GM12878 (cell line): ENCODE data around the gene ACTR2. TPM values are rescaled to one million over a fixed set of nuclear protein-coding genes. Genes with fewer than 3 reads are reported as not detected.
A peak's percentile ranks its signal among the peaks of the same experiment; 100 is the strongest.

Source experiments
- ATAC-seq: fragments of 200-7000 bp; cut with Tn5 transposase; 3 replicates; pipeline ENCODE4 v1.9.1; 2020; ENCODE audit warnings: mild to moderate bottlenecking, moderate library complexity
- BruUV-seq: library from RNA; stranded (reverse); fragments of 400-500 nt; replicated peaks from 2 replicates; lab custom pipeline; 2021; lab: Mats Ljungman, UMichigan
- CTCF ChIA-PET: fragments of 300-600 bp; sonication (Branson Sonifier 250); formaldehyde crosslinking; extraction: SDS; loops from one replicate; lab custom pipeline; 2021; ENCODE audit warnings: inconsistent platforms; lab: Yijun Ruan, JAX
- POLR2A ChIA-PET: fragments of 350-600 bp; formaldehyde crosslinking; extraction: SDS; loops from one replicate; lab custom pipeline; 2021; ENCODE audit warnings: inconsistent platforms; lab: Charles Lee
- RAD21 ChIA-PET: fragments of 300-600 bp; sonication (Branson Sonifier 250); formaldehyde crosslinking; loops from one replicate; lab custom pipeline; 2023; ENCODE audit warnings: antibody characterized with exemption; ENCODE audit not compliant: unreplicated experiment; lab: Charles Lee
- SMC1A ChIA-PET: fragments of 300-600 bp; sonication (Branson Sonifier 250); formaldehyde crosslinking; loops from one replicate; lab custom pipeline; 2023; ENCODE audit not compliant: unreplicated experiment, uncharacterized antibody; lab: Charles Lee
- DNase-seq: peaks from one replicate; pipeline ENCODE4 v3.0.0-alpha.2; 2011; ENCODE audit warnings: low read depth, low spot score
- FAIRE-seq: peaks from 3 replicates; lab custom pipeline; 2011; peaks lifted over from hg19 to GRCh38; lab: Jason Lieb, UNC
- H2AFZ ChIP-seq: 2 replicates; pipeline ENCODE4 v1.6.0; 2011; ENCODE audit warnings: low read depth, low read length, control low read depth; ENCODE audit not compliant: control insufficient read depth
- H3K27ac ChIP-seq: 2 replicates; pipeline ENCODE4 v1.5.1; 2011; ENCODE audit warnings: control low read depth; ENCODE audit not compliant: control insufficient read depth, insufficient read depth
- H3K27me3 ChIP-seq, 2 experiments: replicated peaks in 1 of 2; 2 replicates each; pipeline versions ENCODE4 v1.6.0 to v1.6.1; 2011; ENCODE audit warnings: low read length in 1 of 2; ENCODE audit not compliant: control insufficient read depth in 2 of 2, insufficient read depth in 2 of 2
- H3K36me3 ChIP-seq, 2 experiments: 2 replicates each; pipeline ENCODE4 v1.5.1; 2011; ENCODE audit warnings: low read length in 1 of 2; ENCODE audit not compliant: control insufficient read depth in 2 of 2, insufficient read depth in 2 of 2
- H3K4me1 ChIP-seq: 2 replicates; pipeline ENCODE4 v1.6.1; 2011; ENCODE audit warnings: mild to moderate bottlenecking, low read length, moderate library complexity, mixed read lengths; ENCODE audit not compliant: control insufficient read depth, insufficient read depth
- H3K4me2 ChIP-seq: 2 replicates; pipeline ENCODE4 v1.6.0; 2011; ENCODE audit warnings: control low read depth; ENCODE audit not compliant: control insufficient read depth, insufficient read depth
- H3K4me3 ChIP-seq: fragments of 200-600 bp; sonication (generic); 2 replicates; pipeline ENCODE4 v1.5.1; 2016
- H3K79me2 ChIP-seq: 2 replicates; pipeline ENCODE4 v1.6.0; 2011; ENCODE audit warnings: low read length; ENCODE audit not compliant: control insufficient read depth, insufficient read depth
- H3K9ac ChIP-seq: 2 replicates; pipeline ENCODE4 v1.8.0; 2011; ENCODE audit warnings: low read length, control low read depth, mixed read lengths; ENCODE audit not compliant: control insufficient read depth, insufficient read depth
- H3K9me3 ChIP-seq: replicated peaks from 3 replicates; pipeline ENCODE4 v1.5.1; 2011; ENCODE audit warnings: mild to moderate bottlenecking, low read length; ENCODE audit not compliant: control insufficient read depth, insufficient read depth
- H4K20me1 ChIP-seq: 2 replicates; pipeline ENCODE4 v1.6.0; 2011; ENCODE audit not compliant: control insufficient read depth, insufficient read depth
- ATF7 ChIP-seq: fragments of 450-650 bp; IDR thresholded peaks from 2 replicates; pipeline ENCODE4 v1.6.1; 2016; ENCODE audit warnings: low read depth, mild to moderate bottlenecking
- ETV6 ChIP-seq, 2 experiments: fragments of 450-650 bp in 1 of 2; IDR thresholded peaks in 1 of 2; conservative IDR thresholded peaks in 1 of 2; 2 replicates each; pipeline ENCODE4 v1.6.1; 2014; ENCODE audit warnings: antibody characterized with exemption in 1 of 2, borderline replicate concordance in 1 of 2, low read depth in 1 of 2, mild to moderate bottlenecking in 1 of 2, moderate library complexity in 1 of 2
- GABPA ChIP-seq: IDR thresholded peaks from 2 replicates; pipeline ENCODE4 v1.6.1; 2014; ENCODE audit warnings: antibody characterized with exemption, low read depth, mild to moderate bottlenecking, inconsistent platforms
- IKZF2 ChIP-seq, 2 experiments: fragments of 450-650 bp; IDR thresholded peaks; 2 replicates each; pipeline ENCODE4 v1.6.1; 2017; ENCODE audit warnings: mild to moderate bottlenecking in 2 of 2, moderate library complexity in 2 of 2
- IRF4 ChIP-seq: IDR thresholded peaks from 2 replicates; pipeline ENCODE4 v1.6.1; 2011; ENCODE audit warnings: low read depth, low read length
- MTA2 ChIP-seq: fragments of 450-650 bp; IDR thresholded peaks from 2 replicates; pipeline ENCODE4 v1.6.1; 2016; ENCODE audit warnings: low read depth, mild to moderate bottlenecking, moderate library complexity
- NBN ChIP-seq: fragments of 450-650 bp; IDR thresholded peaks from 2 replicates; pipeline ENCODE4 v1.6.1; 2016
- NR2F1 ChIP-seq: fragments of 450-650 bp; conservative IDR thresholded peaks from 2 replicates; pipeline ENCODE4 v1.6.1; 2017; ENCODE audit warnings: mild to moderate bottlenecking
- PML ChIP-seq: IDR thresholded peaks from 2 replicates; pipeline ENCODE4 v1.6.1; 2012; ENCODE audit warnings: low read length, inconsistent platforms
- POLR2AphosphoS5 ChIP-seq: IDR thresholded peaks from 2 replicates; pipeline ENCODE4 v1.6.1; 2011; ENCODE audit warnings: mild to moderate bottlenecking, low read length, inconsistent platforms
- RUNX3 ChIP-seq: IDR thresholded peaks from 2 replicates; pipeline ENCODE4 v1.6.1; 2012; ENCODE audit warnings: low read length, inconsistent platforms
- SP1 ChIP-seq: IDR thresholded peaks from one replicate; pipeline ENCODE4 v1.6.1; 2011; ENCODE audit warnings: low read depth, low read length
- SPI1 ChIP-seq: IDR thresholded peaks from 2 replicates; pipeline ENCODE4 v1.6.1; 2011; ENCODE audit warnings: low read depth, mild to moderate bottlenecking, low read length, moderate library complexity, borderline replicate concordance; ENCODE audit not compliant: insufficient read depth
- ZNF207 ChIP-seq: fragments of 450-650 bp; IDR thresholded peaks from 2 replicates; pipeline ENCODE4 v1.6.1; 2014; ENCODE audit warnings: antibody characterized with exemption, mild to moderate bottlenecking, borderline replicate concordance
- ZNF384 ChIP-seq: IDR thresholded peaks from 2 replicates; pipeline ENCODE4 v1.6.1; 2012; ENCODE audit warnings: low read depth, mild to moderate bottlenecking, low read length, improper control_type of control experiment, borderline replicate concordance
- WGBS: methylation state at CpG from one replicate; pipeline ENCODE4 v1.1.6; 2016; ENCODE audit warnings: low lambda C conversion rate; ENCODE audit not compliant: insufficient replicate concordance, insufficient coverage; ENCODE audit errors: missing lambda C conversion rate; 5-methylcytosine and 5-hydroxymethylcytosine counted together
- in situ Hi-C: fragments of 300-500 bp; cut with MboI; formaldehyde crosslinking; loops from 9 replicates; pipeline ENCODE4 v1.14.3; 2018; ENCODE audit warnings: mixed read lengths
- intact Hi-C: fragments of 100-400 bp; cut with micrococcal nuclease; formaldehyde crosslinking; loops from one replicate; pipeline ENCODE4 v1.14.2; 2022; ENCODE audit not compliant: unreplicated experiment
- polyA plus RNA-seq, 11 experiments: library from polyadenylated mRNA; depleted of rRNA in 4 of 11; unstranded in 6 of 11; stranded (reverse) in 5 of 11; fragments of >200 nt; fragmentation: Nextera tagmentation in 4 of 11; fragmentation: Illumina TruSeq in 1 of 11; extraction: Ambion mirVana in 4 of 11; extraction: Trizol in 1 of 11; gene quantifications; 1 replicate in 1 of 11; 2 replicates in 10 of 11; pipeline versions ENCODE4 v1.2.1 to v1.2.3, GENCODE V29; 2011 to 2016; ENCODE audit warnings: inconsistent platforms in 2 of 11, missing spikeins in 2 of 11, low read depth in 1 of 11
- total RNA-seq, 4 experiments: library from RNA; depleted of rRNA in 3 of 4; stranded (reverse); fragments of >200 nt in 3 of 4; fragmentation: Illumina TruSeq in 1 of 4; extraction: Trizol in 1 of 4; gene quantifications; 2 replicates each; pipeline versions ENCODE4 v1.2.1 to v1.2.3, GENCODE V29; 2013 to 2021
- TF ChIP-seq, protein P1 (sequence below): fragments of 450-650 bp; IDR thresholded peaks from 2 replicates; pipeline ENCODE4 v1.6.1; 2016; ENCODE audit warnings: mild to moderate bottlenecking, moderate library complexity, borderline replicate concordance
- TF ChIP-seq, protein P2 (sequence below): IDR thresholded peaks from 2 replicates; pipeline ENCODE4 v1.6.1; 2011; ENCODE audit warnings: low read depth, low read length, improper control_type of control experiment, borderline replicate concordance
- TF ChIP-seq, protein P3 (sequence below): fragments of 450-650 bp; IDR thresholded peaks from 2 replicates; pipeline ENCODE4 v1.6.1; 2016; ENCODE audit warnings: mild to moderate bottlenecking

The ACTR2 gene
- total and polyA plus RNA-seq, 10 of the 15 experiments (the other 5 are each of a cell fraction or from before 2014, with no cell fraction given): 94.2 to 401 (median 195) TPM

DNA sequence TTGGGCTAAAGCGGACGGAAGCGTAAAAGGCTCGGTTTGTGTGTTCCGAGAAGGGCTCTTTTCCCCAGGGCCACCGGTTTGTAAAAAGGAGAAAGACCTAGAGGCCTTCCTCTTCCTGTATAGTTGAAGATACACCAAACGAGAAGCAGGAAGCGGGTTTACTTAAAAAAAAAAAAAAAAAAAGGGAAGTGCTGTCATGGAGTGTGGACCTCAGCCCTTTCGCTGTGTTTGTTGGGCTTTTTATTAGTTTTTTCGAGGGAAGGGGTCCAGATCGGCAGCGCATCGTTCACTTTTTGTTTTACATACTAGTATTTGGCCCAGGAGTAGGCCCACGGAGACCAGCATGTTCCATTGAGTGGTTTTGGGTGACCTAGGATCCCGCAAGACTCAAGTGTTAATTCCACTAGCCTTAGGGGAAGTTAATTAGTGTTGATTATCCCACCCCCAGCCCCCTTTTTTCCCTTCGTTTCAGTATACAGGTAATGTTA is 676 bp downstream of the ACTR2 start:
- intact Hi-C loops (loop anchor here (5.0 to 10.0 kb wide), 4 partner anchors 96 to 314 kb away; partner anchors contain the start of genes RAB1A and SLC1A4), in situ Hi-C loops (no loop called here)
- Histone ChIP-seq H3K36me3 (0 out of 4 replicates have a peak, but pooled peaks cover 0 to 12% of the 10 kb centered on the region in 2 experiments), H3K9me3 (no peaks in the 10 kb centered on the region), H3K27me3 (no peaks in the 10 kb centered on the region), H4K20me1 (no peaks in the 10 kb centered on the region), H3K27ac (peak overlapping the region; percentile 98), H3K4me3 (peak overlapping the region; percentile 97), H3K79me2 (peaks cover 67% of the 10 kb centered on the region), H2AFZ (peak overlapping the region; percentile 66), H3K4me1 (peaks cover 16% of the 10 kb centered on the region), H3K4me2 (peak overlapping the region; percentile 61), H3K9ac (peak overlapping the region; percentile 99)
- ChIA-PET RAD21 (interaction anchor here (1.0 kb wide), 1 partner anchor 203 kb away, joined by 4 read pairs; no protein-coding TSS in a partner anchor), POLR2A (interaction anchor here (1.2 to 2.0 kb wide), 3 partner anchors 98 to 208 kb away, joined by 4 to 31 read pairs (median 6); partner anchors contain the start of gene RAB1A), SMC1A (interaction anchor here (1.3 kb wide), 1 partner anchor 378 kb away, joined by 3 read pairs; no protein-coding TSS in a partner anchor), CTCF (no interaction called here)
- peak; percentile 67 for ATAC-seq
- FAIRE-seq: no peak
- BruUV-seq: no TSS peak
- peak; percentile 46 for DNase-seq
- 1% methylated on average over 15 of the region's 16 CpGs for WGBS
- TF ChIP-seq NBN (peak; percentile 35), ETV6 (conservative IDR thresholded peaks at IDR 0.05 in 1 of 2, IDR thresholded peaks at IDR 0.05 in 1 of 2; ENCODE audit: borderline replicate concordance in 1 of 2, low read depth in 1 of 2) (peak in 1 of 2 experiments; percentile 92; a peak in 2 of 4 replicates), NR2F1 (no peak), SP1 (no peak), GABPA (peak; percentile 74), ZNF207 (0 out of 2 replicates have a peak, but pooled peaks have one; percentile 3), PML (peak; percentile 34; the same call in 1 of the 2 replicates), RUNX3 (peak; percentile 57), SPI1 (peak; percentile 97), ZNF384 (peak; percentile 96), MTA2 (peak; percentile 48; the same call in 1 of the 2 replicates), IKZF2 (IDR thresholded peaks at IDR 0.05) (peak in 1 of 2 experiments; percentile 48; a peak in 1 of 4 replicates), IRF4 (0 out of 2 replicates have a peak, but pooled peaks have one; percentile 4), ATF7 (peak; percentile 62), POLR2AphosphoS5 (peak; percentile 47)
- TF ChIP-seq, protein P1, sequence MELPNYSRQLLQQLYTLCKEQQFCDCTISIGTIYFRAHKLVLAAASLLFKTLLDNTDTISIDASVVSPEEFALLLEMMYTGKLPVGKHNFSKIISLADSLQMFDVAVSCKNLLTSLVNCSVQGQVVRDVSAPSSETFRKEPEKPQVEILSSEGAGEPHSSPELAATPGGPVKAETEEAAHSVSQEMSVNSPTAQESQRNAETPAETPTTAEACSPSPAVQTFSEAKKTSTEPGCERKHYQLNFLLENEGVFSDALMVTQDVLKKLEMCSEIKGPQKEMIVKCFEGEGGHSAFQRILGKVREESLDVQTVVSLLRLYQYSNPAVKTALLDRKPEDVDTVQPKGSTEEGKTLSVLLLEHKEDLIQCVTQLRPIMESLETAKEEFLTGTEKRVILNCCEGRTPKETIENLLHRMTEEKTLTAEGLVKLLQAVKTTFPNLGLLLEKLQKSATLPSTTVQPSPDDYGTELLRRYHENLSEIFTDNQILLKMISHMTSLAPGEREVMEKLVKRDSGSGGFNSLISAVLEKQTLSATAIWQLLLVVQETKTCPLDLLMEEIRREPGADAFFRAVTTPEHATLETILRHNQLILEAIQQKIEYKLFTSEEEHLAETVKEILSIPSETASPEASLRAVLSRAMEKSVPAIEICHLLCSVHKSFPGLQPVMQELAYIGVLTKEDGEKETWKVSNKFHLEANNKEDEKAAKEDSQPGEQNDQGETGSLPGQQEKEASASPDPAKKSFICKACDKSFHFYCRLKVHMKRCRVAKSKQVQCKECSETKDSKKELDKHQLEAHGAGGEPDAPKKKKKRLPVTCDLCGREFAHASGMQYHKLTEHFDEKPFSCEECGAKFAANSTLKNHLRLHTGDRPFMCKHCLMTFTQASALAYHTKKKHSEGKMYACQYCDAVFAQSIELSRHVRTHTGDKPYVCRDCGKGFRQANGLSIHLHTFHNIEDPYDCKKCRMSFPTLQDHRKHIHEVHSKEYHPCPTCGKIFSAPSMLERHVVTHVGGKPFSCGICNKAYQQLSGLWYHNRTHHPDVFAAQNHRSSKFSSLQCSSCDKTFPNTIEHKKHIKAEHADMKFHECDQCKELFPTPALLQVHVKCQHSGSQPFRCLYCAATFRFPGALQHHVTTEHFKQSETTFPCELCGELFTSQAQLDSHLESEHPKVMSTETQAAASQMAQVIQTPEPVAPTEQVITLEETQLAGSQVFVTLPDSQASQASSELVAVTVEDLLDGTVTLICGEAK: peak; percentile 44; the same call in 1 of the 2 replicates
- TF ChIP-seq, protein P2, sequence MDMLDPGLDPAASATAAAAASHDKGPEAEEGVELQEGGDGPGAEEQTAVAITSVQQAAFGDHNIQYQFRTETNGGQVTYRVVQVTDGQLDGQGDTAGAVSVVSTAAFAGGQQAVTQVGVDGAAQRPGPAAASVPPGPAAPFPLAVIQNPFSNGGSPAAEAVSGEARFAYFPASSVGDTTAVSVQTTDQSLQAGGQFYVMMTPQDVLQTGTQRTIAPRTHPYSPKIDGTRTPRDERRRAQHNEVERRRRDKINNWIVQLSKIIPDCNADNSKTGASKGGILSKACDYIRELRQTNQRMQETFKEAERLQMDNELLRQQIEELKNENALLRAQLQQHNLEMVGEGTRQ: no peak
- TF ChIP-seq, protein P3, sequence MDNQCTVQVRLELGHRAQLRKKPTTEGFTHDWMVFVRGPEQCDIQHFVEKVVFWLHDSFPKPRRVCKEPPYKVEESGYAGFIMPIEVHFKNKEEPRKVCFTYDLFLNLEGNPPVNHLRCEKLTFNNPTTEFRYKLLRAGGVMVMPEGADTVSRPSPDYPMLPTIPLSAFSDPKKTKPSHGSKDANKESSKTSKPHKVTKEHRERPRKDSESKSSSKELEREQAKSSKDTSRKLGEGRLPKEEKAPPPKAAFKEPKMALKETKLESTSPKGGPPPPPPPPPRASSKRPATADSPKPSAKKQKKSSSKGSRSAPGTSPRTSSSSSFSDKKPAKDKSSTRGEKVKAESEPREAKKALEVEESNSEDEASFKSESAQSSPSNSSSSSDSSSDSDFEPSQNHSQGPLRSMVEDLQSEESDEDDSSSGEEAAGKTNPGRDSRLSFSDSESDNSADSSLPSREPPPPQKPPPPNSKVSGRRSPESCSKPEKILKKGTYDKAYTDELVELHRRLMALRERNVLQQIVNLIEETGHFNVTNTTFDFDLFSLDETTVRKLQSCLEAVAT: peak; percentile 68; the same call in 1 of the 2 replicates
